GM19193 (cell line): Measurements from ENCODE around the gene HPS4.

Experiments
- POLR2A ChIP-seq: IDR thresholded peaks from 4 replicates; pipeline ENCODE4 v1.6.1; 2011; ENCODE audit not compliant: insufficient read depth, insufficient read length; ENCODE audit errors: extremely low read depth

HPS4 gene

DNA sequence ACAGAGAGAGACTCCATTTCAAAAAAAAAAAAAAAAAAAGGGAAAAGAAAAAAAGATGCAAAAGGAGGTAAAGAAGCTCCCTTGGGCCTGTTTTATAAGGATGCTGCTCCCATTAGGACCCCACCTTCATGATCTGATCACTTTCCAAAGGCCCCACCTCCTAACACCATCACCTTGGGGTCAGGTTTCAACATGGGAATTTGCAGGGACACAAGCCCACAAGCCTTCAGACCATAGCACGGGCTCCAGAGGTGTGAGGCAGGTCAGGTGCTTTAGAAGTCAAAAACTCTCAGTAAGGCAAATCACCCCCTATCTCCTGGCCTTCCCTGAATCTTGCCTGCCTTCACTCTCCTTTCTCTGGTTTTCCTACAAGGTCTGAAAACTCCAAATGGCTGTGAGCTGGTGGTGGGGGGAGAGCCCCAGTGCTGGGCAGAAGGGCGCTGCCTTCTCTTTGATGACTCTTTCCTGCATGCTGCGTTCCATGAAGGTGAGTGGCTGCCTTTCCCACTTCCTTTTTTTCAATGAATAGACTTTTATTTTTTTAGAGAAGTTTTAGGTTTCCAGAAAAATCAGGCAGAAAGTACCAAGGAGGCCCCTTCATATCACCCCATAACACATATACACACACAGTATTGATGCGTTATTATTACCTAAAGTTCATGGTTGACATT lies 41.4 kb downstream of the HPS4 start:
- no peak for TF ChIP-seq POLR2A

DNA sequence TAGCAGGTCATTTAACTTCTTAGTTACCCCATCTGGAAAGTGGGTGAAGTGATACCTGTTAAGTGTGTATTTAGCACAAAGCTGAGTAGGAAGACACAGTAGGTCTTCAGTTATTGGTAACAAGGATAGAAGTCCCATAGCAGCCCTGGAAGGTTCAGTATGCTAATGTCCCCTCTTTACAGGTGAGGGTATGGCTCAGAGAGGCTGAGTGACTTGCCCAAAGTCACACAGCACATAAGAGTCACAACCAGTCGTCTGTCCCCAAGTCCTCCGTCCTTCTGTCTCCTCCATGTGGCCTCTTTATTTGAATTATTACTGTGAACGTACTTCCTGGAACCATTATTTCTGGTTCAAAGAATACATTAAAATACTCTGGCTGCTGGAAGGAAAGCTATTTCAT lies 44.0 kb downstream of the HPS4 start:
- TF ChIP-seq POLR2A, result no peak

DNA sequence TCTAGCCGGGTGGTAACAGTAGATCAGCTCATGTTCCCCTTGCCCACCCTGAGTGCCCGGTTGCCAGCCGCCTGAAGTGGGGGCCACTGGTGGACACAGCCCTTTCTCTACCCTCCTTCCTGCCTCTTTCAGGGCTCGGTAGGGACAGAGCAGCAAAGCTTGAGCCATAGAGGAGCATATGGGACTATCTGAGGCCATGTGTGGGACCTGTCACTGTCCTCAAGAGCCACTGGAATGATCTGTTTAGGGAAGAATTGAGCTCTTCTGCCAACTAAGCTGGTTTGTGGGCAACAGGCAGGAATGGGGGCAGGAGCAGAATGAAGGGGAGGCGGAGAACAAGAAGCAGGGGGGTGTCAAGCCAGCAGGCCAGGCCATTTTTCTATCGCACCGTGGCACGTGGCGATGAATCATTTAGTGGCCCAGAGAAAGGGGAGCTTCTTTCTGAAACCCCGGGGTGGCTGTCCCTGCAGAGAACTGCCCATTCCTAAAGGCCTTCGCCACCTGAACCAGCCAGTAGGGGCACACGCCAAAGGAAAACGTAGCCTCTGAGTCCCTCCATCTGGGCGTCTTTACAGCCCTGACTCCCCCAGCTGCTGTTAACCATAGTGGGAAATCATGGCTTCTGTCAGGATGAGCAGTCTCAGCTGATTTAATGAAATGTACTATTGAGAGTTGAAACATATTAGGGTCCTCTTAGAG lies 45.7 kb downstream of the HPS4 start:
- TF ChIP-seq POLR2A, result no peak

DNA sequence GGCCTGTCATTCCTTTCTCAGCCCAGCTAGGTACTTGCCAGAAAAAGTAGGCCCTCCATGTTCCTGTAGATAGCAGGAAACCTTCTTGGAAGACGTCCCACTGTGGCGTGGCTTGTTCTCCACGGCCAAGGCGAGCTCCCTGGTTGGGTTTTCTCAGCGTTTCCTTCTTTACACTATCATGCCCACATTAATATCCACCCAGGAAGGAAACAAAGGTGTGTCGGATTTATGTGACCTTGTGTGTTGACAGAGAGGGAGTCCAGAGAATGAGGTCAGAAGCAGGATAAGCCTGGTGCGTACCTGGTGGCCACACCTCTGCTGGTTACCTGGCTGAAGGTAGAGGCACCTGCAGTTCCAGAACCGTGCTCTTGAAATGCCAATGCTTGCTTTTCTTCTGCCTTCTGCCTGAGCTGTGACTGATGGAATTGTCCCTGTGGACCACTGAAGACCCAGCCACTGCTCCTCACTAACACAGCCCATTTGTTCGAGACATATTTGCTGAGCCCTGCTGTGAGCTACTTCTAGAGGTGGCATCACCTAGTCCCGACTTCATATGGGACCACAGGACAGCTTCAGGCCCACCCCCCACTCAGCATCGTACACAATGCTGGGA lies 46.6 kb downstream of the HPS4 start:
- no peak for TF ChIP-seq POLR2A

DNA sequence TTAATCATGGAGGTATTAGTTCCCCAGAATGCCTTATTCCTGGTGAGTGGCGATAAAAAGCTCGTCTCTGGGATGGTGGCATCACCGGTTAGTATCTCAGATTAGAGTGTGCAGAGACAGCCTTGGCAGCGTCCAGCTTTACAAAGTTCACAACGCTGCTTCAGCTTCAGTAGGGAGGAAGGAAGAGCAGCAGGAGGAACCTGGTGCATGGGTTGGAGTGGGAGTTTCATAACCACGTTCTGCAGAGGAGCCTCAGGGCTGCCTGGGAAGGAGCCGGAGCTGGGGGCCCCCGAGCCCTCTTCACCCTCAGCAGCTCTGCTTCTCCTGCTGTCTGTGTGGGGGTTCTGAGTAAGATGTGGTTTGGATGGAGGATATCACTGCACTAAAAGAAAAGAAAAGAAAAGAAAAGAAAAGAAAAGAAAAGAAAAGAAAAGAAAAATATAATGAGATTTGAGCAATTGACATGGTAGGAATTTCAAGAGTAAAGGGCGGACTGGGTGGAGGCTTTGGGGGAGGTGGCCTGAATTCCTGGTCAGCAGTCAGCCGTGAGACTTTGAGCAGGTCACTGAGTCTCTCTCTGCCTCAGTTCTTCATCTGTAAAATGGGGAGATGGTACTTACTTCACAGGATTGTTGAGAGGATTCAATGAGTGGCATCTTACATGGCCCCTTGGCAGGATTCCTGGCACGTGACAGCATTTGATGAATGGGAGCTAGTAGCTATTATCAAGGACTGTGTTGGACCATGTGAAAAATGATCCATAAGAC lies 48.1 kb downstream of the HPS4 start:
- TF ChIP-seq POLR2A, result no peak

DNA sequence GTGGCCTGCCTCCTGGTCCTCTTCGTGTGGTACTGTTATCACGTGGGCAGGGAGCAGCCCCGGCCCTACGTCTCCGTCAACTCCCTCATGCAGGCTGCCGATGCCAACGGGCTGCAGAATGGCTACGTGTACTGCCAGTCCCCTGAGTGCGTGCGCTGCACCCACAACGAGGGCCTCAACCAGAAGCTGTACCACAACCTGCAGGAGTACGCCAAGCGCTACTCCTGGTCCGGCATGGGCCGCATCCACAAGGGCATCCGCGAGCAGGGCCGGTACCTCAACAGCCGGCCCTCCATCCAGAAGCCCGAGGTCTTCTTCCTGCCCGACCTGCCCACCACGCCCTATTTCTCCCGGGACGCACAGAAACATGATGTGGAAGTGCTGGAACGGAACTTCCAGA lies 49.8 kb downstream of the HPS4 start:
- TF ChIP-seq POLR2A, result no peak

DNA sequence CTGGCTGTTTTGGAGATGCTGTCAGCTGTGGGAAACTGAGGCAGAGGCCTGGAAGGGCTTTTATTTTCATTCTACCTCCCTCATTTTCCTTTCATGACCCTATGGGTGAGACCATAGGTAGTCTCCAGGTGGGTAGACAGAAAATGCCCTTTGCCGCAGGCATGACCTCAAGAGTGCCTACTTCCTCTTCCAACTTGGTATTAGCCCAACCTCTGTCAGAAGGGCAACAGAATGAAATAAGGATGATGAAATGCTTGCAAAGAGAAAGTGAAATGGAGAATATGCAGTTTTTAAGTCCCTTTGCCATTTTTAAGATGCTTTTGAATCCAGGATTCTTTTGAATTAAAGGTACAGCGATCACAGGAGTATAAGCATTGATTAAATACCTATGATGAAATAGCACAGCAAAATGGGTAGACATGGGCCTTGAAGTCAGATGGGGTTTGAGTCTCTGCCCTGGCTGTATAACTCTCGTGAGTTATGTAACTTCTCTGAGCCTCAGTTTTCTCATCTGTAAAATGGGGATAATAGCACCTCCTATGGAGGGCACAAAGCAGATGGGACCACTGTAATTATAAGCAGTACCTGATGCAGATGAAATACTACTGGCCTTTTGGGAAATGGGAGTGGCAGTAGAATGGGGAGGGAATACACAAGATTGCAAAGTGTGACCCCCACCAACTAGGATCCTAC lies 50.8 kb downstream of the HPS4 start:
- no peak for TF ChIP-seq POLR2A

DNA sequence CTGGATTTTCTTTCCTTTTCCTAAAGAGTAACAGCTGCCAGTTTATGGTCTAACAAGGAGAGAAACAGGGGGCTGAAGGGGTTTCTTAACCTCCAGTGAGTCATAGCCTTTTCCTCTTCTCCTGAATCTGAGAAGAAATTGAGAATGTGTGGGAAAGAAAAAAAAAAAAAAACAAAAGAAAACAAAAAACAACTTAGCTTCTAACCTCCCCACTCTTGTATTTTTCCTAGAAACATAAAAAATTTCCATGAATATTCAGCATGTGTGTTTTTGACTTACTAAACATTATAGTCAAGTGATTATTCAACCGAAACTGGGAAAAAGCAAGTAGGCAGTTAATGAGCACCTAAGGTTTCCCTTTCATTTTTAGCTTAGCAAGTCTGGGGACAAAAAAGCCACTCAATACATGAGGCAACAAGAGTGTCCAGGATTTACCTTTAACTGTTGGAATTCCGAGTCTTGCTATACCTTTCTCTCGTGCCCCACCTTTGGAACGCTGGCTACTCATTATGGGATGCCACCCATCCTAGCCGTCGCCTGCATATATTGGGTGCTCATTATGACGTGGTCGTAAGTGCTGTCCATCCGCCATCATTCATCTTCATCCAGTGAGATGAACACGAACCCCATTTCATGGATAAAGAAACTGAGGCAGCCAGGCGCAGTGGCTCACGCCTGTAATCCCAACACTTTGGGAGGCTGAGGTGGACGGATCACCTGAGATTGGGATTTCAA lies 52.2 kb downstream of the HPS4 start:
- no peak for TF ChIP-seq POLR2A

DNA sequence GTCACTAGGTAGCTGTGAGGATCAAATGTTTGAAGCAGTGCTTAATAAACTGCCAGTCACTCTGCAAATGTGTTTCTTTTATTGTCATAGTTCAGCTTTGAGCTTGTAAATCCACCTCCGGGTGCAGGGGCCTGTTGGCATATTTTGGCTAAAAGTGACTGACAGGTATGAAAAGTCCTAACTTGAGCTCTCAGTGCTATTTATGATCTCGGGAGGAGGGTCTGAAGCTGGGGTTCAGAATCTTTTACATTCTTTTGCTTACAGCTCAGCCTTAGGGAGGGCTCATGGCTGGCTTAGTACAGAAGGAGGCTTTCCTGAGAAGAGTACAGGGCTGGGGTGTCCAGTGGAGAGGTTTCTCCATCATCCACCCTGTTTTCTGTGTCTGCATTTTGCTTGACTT lies 53.0 kb downstream of the HPS4 start:
- TF ChIP-seq POLR2A, result no peak

DNA sequence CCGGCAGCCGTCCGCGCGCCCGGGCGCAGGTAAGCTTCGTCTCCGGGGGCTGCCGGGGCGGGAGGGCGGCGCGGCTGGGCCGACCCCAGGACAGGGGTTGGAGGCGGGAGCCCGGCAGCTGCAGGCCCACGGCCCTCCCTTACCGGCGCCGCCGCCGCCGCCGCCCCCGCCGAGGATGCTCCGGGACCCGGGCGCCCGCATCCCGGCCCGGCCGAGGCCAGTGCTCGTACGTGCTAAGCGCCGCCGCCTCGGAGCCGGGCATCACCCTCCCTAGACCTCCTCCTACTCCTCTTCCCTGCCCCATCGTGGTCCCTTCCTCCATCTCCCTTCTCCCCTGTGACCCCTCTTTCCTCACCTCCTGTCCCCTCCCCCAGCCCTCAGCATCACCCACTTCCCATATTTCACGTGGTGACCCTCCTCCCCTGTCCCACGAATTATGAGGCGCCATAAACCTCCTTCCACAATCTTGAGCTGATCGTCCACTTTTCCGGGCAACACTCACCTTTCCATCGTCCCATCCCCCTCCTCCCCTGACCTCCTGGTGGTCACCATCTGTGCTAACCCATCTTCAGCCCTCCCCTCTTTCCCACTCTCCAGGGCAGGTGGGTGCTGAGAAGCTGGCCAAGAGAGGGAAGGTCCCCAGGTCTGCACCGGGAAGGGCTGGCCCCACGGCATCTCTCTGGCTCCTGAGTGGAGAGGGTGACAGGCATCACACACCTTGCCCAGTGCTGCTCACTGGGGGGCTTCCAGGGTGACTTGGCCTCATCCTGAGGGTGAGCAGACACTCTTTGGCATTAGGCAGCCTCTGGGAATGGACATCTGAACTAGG lies 53.9 kb downstream of the HPS4 start:
- no peak for TF ChIP-seq POLR2A

DNA sequence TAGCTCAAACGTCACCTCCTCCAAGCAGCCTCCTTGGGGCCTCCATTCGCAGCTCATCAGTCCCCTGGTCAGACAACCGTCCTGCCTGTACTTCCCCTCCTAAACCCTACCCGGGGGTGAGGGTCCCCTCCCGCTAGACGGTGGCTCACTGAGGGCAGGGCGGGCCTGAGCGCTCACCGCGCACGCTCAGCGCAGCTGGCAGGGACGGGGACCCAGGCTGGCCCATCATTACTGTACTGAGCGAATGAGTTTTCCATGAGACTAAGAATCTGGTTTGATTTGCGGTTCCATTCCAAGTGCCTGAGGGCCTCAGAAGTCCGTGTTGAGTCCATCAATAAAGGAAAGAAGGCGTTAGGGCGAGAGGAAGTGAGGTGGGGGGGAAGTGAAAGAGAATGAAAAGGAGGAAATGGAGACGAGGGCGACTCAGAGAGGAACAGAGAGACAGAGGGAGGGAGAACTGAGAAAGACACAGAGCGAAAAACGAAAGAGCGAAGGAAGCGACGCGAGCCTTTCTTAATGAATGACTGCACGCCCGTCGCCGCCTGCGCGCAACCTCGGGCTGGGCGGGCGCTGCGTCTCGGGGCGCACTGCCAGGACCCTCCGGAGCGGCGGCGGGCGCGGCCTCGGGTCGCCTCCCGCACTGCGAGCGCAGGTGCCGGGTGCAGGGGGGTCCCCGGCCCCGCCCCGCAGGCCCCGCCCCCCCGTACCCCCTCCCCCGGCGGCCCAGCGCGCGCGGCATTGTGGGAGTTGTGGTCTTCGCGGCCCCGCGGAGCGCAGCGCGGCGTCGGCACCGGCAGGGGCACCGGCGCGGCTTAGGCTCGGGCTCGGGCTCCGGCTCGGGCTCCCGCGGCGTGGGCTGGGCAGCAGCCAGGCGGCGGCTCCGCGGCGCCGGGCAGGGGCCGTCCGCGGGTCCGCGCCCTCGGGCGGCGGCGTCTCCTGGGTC lies 54.8 kb downstream of the HPS4 start, which contains the start of gene ASPHD2:
Gene ASPHD2, plus strand, starts transcription at position 746 of the 943 bp plus-strand sequence. CDS start 4,356 bp downstream, outside the sequence.
- peak; percentile 51 for TF ChIP-seq POLR2A

DNA sequence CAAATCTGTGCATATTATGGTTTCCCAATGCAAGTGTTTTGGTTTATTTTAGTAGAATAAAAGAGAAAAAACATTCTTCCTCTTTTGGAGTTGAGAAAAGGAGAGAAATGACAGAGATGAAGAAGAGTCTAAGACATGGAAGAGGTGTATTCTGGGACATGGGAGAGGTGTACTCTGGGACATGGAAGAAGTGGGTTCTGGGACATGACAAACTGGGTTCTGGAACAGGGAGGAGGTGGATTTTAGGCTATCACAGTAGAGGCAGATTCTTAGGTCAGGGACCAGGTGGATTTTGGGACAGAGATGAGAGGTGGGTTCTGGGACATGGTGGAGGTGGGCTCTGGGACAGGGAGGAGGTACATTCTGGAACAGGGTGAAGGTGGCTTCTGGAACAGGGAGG lies 56.7 kb downstream of the HPS4 start:
- TF ChIP-seq POLR2A, result no peak

DNA sequence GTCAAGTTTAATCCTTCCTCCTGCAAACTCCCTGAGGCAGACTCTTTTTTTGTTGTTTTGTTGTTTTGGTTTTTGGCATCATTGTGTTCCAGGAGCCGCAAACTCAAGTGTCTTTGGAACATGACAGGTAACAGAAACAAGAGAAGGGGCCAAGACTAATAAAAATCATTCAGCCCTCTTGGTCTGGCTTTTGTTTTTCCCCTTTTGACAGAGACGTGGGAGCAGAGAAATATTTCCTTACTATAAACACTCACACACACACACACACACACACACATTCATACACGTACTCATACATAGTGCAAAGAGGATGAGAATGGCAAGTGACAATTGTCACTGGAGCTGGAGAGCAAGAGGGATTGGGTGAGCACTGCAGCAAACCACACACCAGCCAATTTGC lies 65.0 kb downstream of the HPS4 start:
- no peak for TF ChIP-seq POLR2A

DNA sequence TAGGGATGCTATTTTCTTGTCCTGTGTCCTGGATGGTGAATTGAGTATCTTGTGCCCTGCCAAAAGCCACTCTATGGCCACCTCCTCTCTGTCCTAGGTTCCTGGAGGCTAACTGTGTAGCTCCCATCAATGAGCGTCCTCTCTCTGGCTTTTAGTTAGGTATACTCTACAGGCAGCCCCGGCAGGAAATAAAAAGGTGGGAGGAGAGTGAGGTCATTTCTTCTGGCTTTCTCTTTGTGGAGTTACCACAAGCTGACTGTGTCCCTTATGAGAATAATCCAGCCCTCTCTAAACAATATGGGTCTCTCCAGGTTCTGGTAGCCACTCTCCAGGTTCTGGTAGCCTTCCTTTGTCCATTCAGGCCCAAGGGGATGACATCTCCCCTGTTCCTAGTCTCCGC lies 66.2 kb downstream of the HPS4 start:
- no peak for TF ChIP-seq POLR2A
